ENCODE measurements around the gene RNASE1. TPM values are rescaled to one million over a fixed set of nuclear protein-coding genes. Genes with fewer than 3 reads are reported as not detected.
"Not testable (repeated sequence)": the region's sequence is repeated elsewhere in the genome, so short reads cannot be mapped to it uniquely, and the experiment has no call there.

RNASE1 gene
- not detected for total RNA-seq
- 0 reads per million in 2 donors for total RNA-seq

GRCh38 chr14:20802341-20803084 is at the start of gene RNASE1:
TSS of gene RNASE1 (minus strand) at chr14:20802844. CDS start at chr14:20802068, 776 bp downstream.
- H3K9me3 ChIP-seq (ENCODE audit: control insufficient read depth, low read length, poor library complexity, severe bottlenecking): no peaks in the 10 kb centered on the region
- H3K36me3 Mint-ChIP-seq (ENCODE audit: low read depth): peaks cover 3% of the 10 kb centered on the region
- H3K4me3 Mint-ChIP-seq: no peak within 1 kb of the TSS
- H3K27ac Mint-ChIP-seq: no peak within 1 kb of the TSS
- peaks cover 70% of the 10 kb centered on the region for H3K27me3 Mint-ChIP-seq
- DNase-seq (no peak), ATAC-seq (no peak)
- H3K4me1 Mint-ChIP-seq: peaks cover 4% of the 10 kb centered on the region

- Mint-ChIP-seq H3K4me3 (no peak overlapping the region), H3K27ac (no peak overlapping the region), H3K36me3 (ENCODE audit: low read depth) (peaks cover 4% of the 10 kb centered on the region), H3K27me3 (peaks cover 45% of the 10 kb centered on the region), H3K4me1 (peaks cover 2% of the 10 kb centered on the region)
- no peak for DNase-seq
- no peak for ATAC-seq
- no peaks in the 10 kb centered on the region for H3K9me3 ChIP-seq (ENCODE audit: control insufficient read depth, low read length, poor library complexity, severe bottlenecking)
Measured at GRCh38 chr14:20848955-20849570, 46.4 kb upstream of the RNASE1 start.

GRCh38 chr14:20848316-20848954 is 45.8 kb upstream of the RNASE1 start:
- Mint-ChIP-seq H3K27ac (no peak overlapping the region), H3K36me3 (ENCODE audit: low read depth) (peaks cover 4% of the 10 kb centered on the region), H3K27me3 (peaks cover 43% of the 10 kb centered on the region)

GRCh38 chr14:20846560-20846959 is 43.9 kb upstream of the RNASE1 start:
- peaks cover 5% of the 10 kb centered on the region for H3K4me1 Mint-ChIP-seq
- no peak overlapping the region for H3K27ac Mint-ChIP-seq
- H3K27me3 Mint-ChIP-seq: peaks cover 37% of the 10 kb centered on the region

More at GRCh38 chr14:20848316-20848954, 45.8 kb upstream of the RNASE1 start:
- H3K4me3 Mint-ChIP-seq: no peak overlapping the region
- no peaks in the 10 kb centered on the region for H3K9me3 ChIP-seq (ENCODE audit: control insufficient read depth, low read length, poor library complexity, severe bottlenecking)
- H3K4me1 Mint-ChIP-seq: peaks cover 2% of the 10 kb centered on the region
- ATAC-seq (no peak), DNase-seq (no peak)

GRCh38 chr14:20841096-20841495 is 38.5 kb upstream of the RNASE1 start:
- Mint-ChIP-seq H3K4me3 (no peak overlapping the region), H3K27ac (no peak overlapping the region), H3K27me3 (peaks cover 22% of the 10 kb centered on the region), H3K4me1 (peaks cover 5% of the 10 kb centered on the region), H3K36me3 (ENCODE audit: low read depth) (peaks cover 5% of the 10 kb centered on the region)
- H3K9me3 ChIP-seq (ENCODE audit: control insufficient read depth, low read length, poor library complexity, severe bottlenecking): no peaks in the 10 kb centered on the region
- DNase-seq: no peak
- ATAC-seq: no peak

More at GRCh38 chr14:20846560-20846959, 43.9 kb upstream of the RNASE1 start:
- ATAC-seq (no peak), DNase-seq (no peak)
- H3K9me3 ChIP-seq (ENCODE audit: control insufficient read depth, low read length, poor library complexity, severe bottlenecking): no peaks in the 10 kb centered on the region
- H3K4me3 Mint-ChIP-seq: no peak overlapping the region
- H3K36me3 Mint-ChIP-seq (ENCODE audit: low read depth): peaks cover 7% of the 10 kb centered on the region

- Mint-ChIP-seq H3K27me3 (peaks cover 21% of the 10 kb centered on the region), H3K27ac (no peak overlapping the region), H3K36me3 (ENCODE audit: low read depth) (peaks cover 7% of the 10 kb centered on the region), H3K4me1 (peaks cover 5% of the 10 kb centered on the region), H3K4me3 (no peak overlapping the region)
- H3K9me3 ChIP-seq (ENCODE audit: control insufficient read depth, low read length, poor library complexity, severe bottlenecking): no peaks in the 10 kb centered on the region
- DNase-seq (no peak), ATAC-seq (no peak)
Measured at GRCh38 chr14:20837831-20838230, 35.2 kb upstream of the RNASE1 start.

- Mint-ChIP-seq H3K27me3 (peaks cover 14% of the 10 kb centered on the region), H3K4me3 (no peak overlapping the region), H3K27ac (no peak overlapping the region), H3K36me3 (ENCODE audit: low read depth) (peaks cover 5% of the 10 kb centered on the region), H3K4me1 (no peaks in the 10 kb centered on the region)
- DNase-seq (no peak), ATAC-seq (no peak)
- H3K9me3 ChIP-seq (ENCODE audit: control insufficient read depth, low read length, poor library complexity, severe bottlenecking): no peaks in the 10 kb centered on the region
Measured at GRCh38 chr14:20836668-20837338, 34.2 kb upstream of the RNASE1 start.

- Mint-ChIP-seq H3K27me3 (no peaks in the 10 kb centered on the region), H3K36me3 (ENCODE audit: low read depth) (peaks cover 5% of the 10 kb centered on the region), H3K27ac (no peak overlapping the region), H3K4me3 (no peak overlapping the region), H3K4me1 (no peaks in the 10 kb centered on the region)
- no peak for DNase-seq
- no peak for ATAC-seq
- H3K9me3 ChIP-seq (ENCODE audit: control insufficient read depth, low read length, poor library complexity, severe bottlenecking): no peaks in the 10 kb centered on the region
Measured at GRCh38 chr14:20834899-20835298, 32.3 kb upstream of the RNASE1 start.

- ATAC-seq: no peak
- Mint-ChIP-seq H3K27ac (no peak overlapping the region), H3K4me3 (no peak overlapping the region), H3K36me3 (ENCODE audit: low read depth) (peaks cover 5% of the 10 kb centered on the region), H3K27me3 (no peaks in the 10 kb centered on the region), H3K4me1 (no peaks in the 10 kb centered on the region)
- H3K9me3 ChIP-seq (ENCODE audit: control insufficient read depth, low read length, poor library complexity, severe bottlenecking): no peaks in the 10 kb centered on the region
- DNase-seq: no peak
Measured at GRCh38 chr14:20830831-20831230, 28.2 kb upstream of the RNASE1 start.

- H3K27me3 Mint-ChIP-seq: peaks cover 13% of the 10 kb centered on the region
- not testable (repeated sequence) for DNase-seq; H3K9me3 ChIP-seq (ENCODE audit: control insufficient read depth, low read length, poor library complexity, severe bottlenecking); H3K27ac Mint-ChIP-seq; H3K4me1 Mint-ChIP-seq; H3K36me3 Mint-ChIP-seq (ENCODE audit: low read depth); ATAC-seq; H3K4me3 Mint-ChIP-seq
Measured at GRCh38 chr14:20828024-20828694, 25.5 kb upstream of the RNASE1 start.

GRCh38 chr14:20827326-20827725 is 24.7 kb upstream of the RNASE1 start:
- H3K9me3 ChIP-seq (ENCODE audit: control insufficient read depth, low read length, poor library complexity, severe bottlenecking): no peaks in the 10 kb centered on the region
- Mint-ChIP-seq H3K27ac (no peak overlapping the region), H3K4me3 (no peak overlapping the region), H3K36me3 (ENCODE audit: low read depth) (peaks cover 3% of the 10 kb centered on the region), H3K4me1 (no peaks in the 10 kb centered on the region), H3K27me3 (peaks cover 20% of the 10 kb centered on the region)
- DNase-seq: no peak
- no peak for ATAC-seq

GRCh38 chr14:20826666-20827065 is 24.0 kb upstream of the RNASE1 start:
- not testable (repeated sequence) for H3K4me1 Mint-ChIP-seq; H3K27ac Mint-ChIP-seq; H3K9me3 ChIP-seq (ENCODE audit: control insufficient read depth, low read length, poor library complexity, severe bottlenecking); H3K4me3 Mint-ChIP-seq; DNase-seq; H3K36me3 Mint-ChIP-seq (ENCODE audit: low read depth); ATAC-seq
- H3K27me3 Mint-ChIP-seq: peaks cover 26% of the 10 kb centered on the region

GRCh38 chr14:20823859-20824258 is 21.2 kb upstream of the RNASE1 start:
- H3K9me3 ChIP-seq (ENCODE audit: control insufficient read depth, low read length, poor library complexity, severe bottlenecking): no peaks in the 10 kb centered on the region
- H3K36me3 Mint-ChIP-seq (ENCODE audit: low read depth): peaks cover 3% of the 10 kb centered on the region
- no peak for DNase-seq
- no peak overlapping the region for H3K27ac Mint-ChIP-seq
- no peak overlapping the region for H3K4me3 Mint-ChIP-seq
- H3K4me1 Mint-ChIP-seq: no peaks in the 10 kb centered on the region
- ATAC-seq: no peak
- H3K27me3 Mint-ChIP-seq: peaks cover 42% of the 10 kb centered on the region

Data from T-helper 17 cell (primary cell).